CD4-positive, alpha-beta T cell (primary cell): ENCODE data around the gene AP1S2. TPM values are rescaled to one million over a fixed set of nuclear protein-coding genes. Genes with fewer than 3 reads are reported as not detected.

Source experiments
- ATAC-seq: fragments of 200-7000 bp; cut with Tn5 transposase; one replicate; pipeline ENCODE4 v1.10.0; 2022; ENCODE audit warnings: mild to moderate bottlenecking; ENCODE audit not compliant: poor library complexity
- CTCF ChIA-PET: fragments of 350-600 bp; sonication (Branson Sonifier 250); formaldehyde crosslinking; loops from one replicate; lab custom pipeline; 2021; ENCODE audit warnings: antibody characterized with exemption, inconsistent platforms; lab: Charles Lee
- POLR2A ChIA-PET: fragments of 350-600 bp; sonication (Branson Sonifier 250); formaldehyde crosslinking; loops from one replicate; lab custom pipeline; 2021; ENCODE audit warnings: antibody characterized with exemption, inconsistent platforms; lab: Charles Lee
- DNase-seq, 14 experiments: peaks; one replicate each; pipeline ENCODE4 v3.0.0-alpha.2; 2013 to 2020; ENCODE audit warnings: mixed read lengths in 2 of 14
- H3K27ac ChIP-seq, 2 donors: one replicate each; pipeline versions ENCODE4 v1.5.1 to v1.7.0; 2013; ENCODE audit warnings: low read length in 2 of 2, low read depth in 1 of 2, mild to moderate bottlenecking in 1 of 2
- H3K27me3 ChIP-seq, 2 experiments: 1 replicate in 1 of 2; 2 replicates in 1 of 2; pipeline versions ENCODE4 v1.6.1 to v1.7.0; 2013; ENCODE audit warnings: low read length in 2 of 2, control low read depth in 1 of 2, mild to moderate bottlenecking in 1 of 2, moderate library complexity in 1 of 2; ENCODE audit not compliant: insufficient read depth in 2 of 2, control insufficient read depth in 1 of 2
- H3K36me3 ChIP-seq: one replicate; pipeline ENCODE4 v1.6.1; 2013; ENCODE audit warnings: low read length, control low read depth; ENCODE audit not compliant: insufficient read depth
- H3K4me1 ChIP-seq: one replicate; pipeline ENCODE4 v1.6.1; 2013; ENCODE audit warnings: low read length, control low read depth; ENCODE audit not compliant: insufficient read depth
- H3K4me3 ChIP-seq: one replicate; pipeline ENCODE4 v1.5.1; 2013; ENCODE audit warnings: mild to moderate bottlenecking, low read length, moderate library complexity
- H3K9me3 ChIP-seq, 2 experiments: 1 replicate in 1 of 2; 2 replicates in 1 of 2; pipeline versions ENCODE4 v1.6.1 to v1.7.0; 2013; ENCODE audit warnings: low read length in 2 of 2, mild to moderate bottlenecking in 2 of 2, control low read depth in 1 of 2, moderate library complexity in 1 of 2; ENCODE audit not compliant: control insufficient read depth in 1 of 2, insufficient read depth in 1 of 2
- H3K27ac Mint-ChIP-seq: one replicate; pipeline ENCODE4 v1.8.0; 2020; ENCODE audit warnings: mixed read lengths
- H3K27me3 Mint-ChIP-seq: one replicate; pipeline ENCODE4 v1.8.0; 2021; ENCODE audit warnings: mixed read lengths
- H3K36me3 Mint-ChIP-seq: one replicate; pipeline ENCODE4 v1.8.0; 2021; ENCODE audit warnings: low read depth, mixed read lengths
- H3K4me1 Mint-ChIP-seq: one replicate; pipeline ENCODE4 v1.8.0; 2021; ENCODE audit warnings: low read depth, mixed read lengths
- H3K4me3 Mint-ChIP-seq: one replicate; pipeline ENCODE4 v1.8.0; 2020; ENCODE audit warnings: mild to moderate bottlenecking, mixed read lengths
- H3K9me3 Mint-ChIP-seq: one replicate; pipeline ENCODE4 v1.8.0; 2020; ENCODE audit warnings: mixed read lengths
- CTCF ChIP-seq: fragments of 200-600 bp; IDR thresholded peaks from one replicate; pipeline ENCODE4 v1.8.0; 2022; ENCODE audit warnings: antibody characterized with exemption, mild to moderate bottlenecking
- intact Hi-C, 2 experiments: fragments of 100-400 bp; cut with DNase I in 1 of 2; cut with micrococcal nuclease in 1 of 2; formaldehyde crosslinking; loops; one replicate each; pipeline versions ENCODE4 v1.15.1 to v1.9.0; 2023 to 2025; cut with DNase I, micrococcal nuclease
- total RNA-seq, 174 experiments: library from RNA in 2 of 174; stranded (reverse) in 2 of 174; gene quantifications; one replicate each; pipeline ENCODE4 v1.2.3 and lab custom pipeline; 2021 to 2026

Gene AP1S2
- total RNA-seq, 2 experiments from 2014 or later, result 20.0 to 20.8 TPM

GRCh38 chrX:15894724-15895123, 40.1 kb upstream of the AP1S2 start:
- ATAC-seq (no peak), DNase-seq (no peak)
- no peaks in the 10 kb centered on the region for H3K27me3 ChIP-seq
- TF ChIP-seq CTCF, result no peak
- intact Hi-C loops, result no loop called here
- CTCF ChIA-PET, result no interaction called here
- Mint-ChIP-seq H3K4me1 (peaks cover 4% of the 10 kb centered on the region), H3K27me3 (no peaks in the 10 kb centered on the region), H3K9me3 (no peaks in the 10 kb centered on the region), H3K27ac (no peak overlapping the region), H3K4me3 (no peak overlapping the region), H3K36me3 (no peaks in the 10 kb centered on the region)
- H3K36me3 ChIP-seq, result no peaks in the 10 kb centered on the region
- no peaks in the 10 kb centered on the region for H3K9me3 ChIP-seq
- H3K27ac ChIP-seq, result no peak overlapping the region
- POLR2A ChIA-PET, result no interaction called here
- no peaks in the 10 kb centered on the region for H3K4me1 ChIP-seq
- H3K4me3 ChIP-seq, result no peak overlapping the region

GRCh38 chrX:15890463-15890862, 35.9 kb upstream of the AP1S2 start:
- Histone ChIP-seq H3K36me3 (no peaks in the 10 kb centered on the region), H3K4me3 (no peak overlapping the region), H3K9me3 (no peaks in the 10 kb centered on the region), H3K27me3 (no peaks in the 10 kb centered on the region), H3K27ac (no peak overlapping the region), H3K4me1 (no peaks in the 10 kb centered on the region)
- intact Hi-C loops, result no loop called here
- ChIA-PET POLR2A (no interaction called here), CTCF (no interaction called here)
- H3K27me3 Mint-ChIP-seq, result no peaks in the 10 kb centered on the region
- TF ChIP-seq CTCF, result no peak
- no peaks in the 10 kb centered on the region for H3K9me3 Mint-ChIP-seq
- ATAC-seq, result no peak
- H3K4me1 Mint-ChIP-seq, result peaks cover 4% of the 10 kb centered on the region
- no peak for DNase-seq
- H3K36me3 Mint-ChIP-seq, result no peaks in the 10 kb centered on the region
- H3K4me3 Mint-ChIP-seq, result no peak overlapping the region
- H3K27ac Mint-ChIP-seq, result no peak overlapping the region

- no peak overlapping the region for H3K27ac Mint-ChIP-seq
- CTCF ChIA-PET, result no interaction called here
- DNase-seq (no peak), ATAC-seq (no peak)
- Histone ChIP-seq H3K4me3 (no peak overlapping the region), H3K36me3 (no peaks in the 10 kb centered on the region), H3K4me1 (no peaks in the 10 kb centered on the region), H3K27me3 (no peaks in the 10 kb centered on the region), H3K9me3 (no peaks in the 10 kb centered on the region), H3K27ac (no peak overlapping the region)
- no peak overlapping the region for H3K4me3 Mint-ChIP-seq
- intact Hi-C loops, result no loop called here
- H3K27me3 Mint-ChIP-seq, result no peaks in the 10 kb centered on the region
- H3K36me3 Mint-ChIP-seq, result no peaks in the 10 kb centered on the region
- peaks cover 4% of the 10 kb centered on the region for H3K4me1 Mint-ChIP-seq
- POLR2A ChIA-PET, result no interaction called here
- H3K9me3 Mint-ChIP-seq, result no peaks in the 10 kb centered on the region
- no peak for TF ChIP-seq CTCF
Measured at GRCh38 chrX:15888062-15888461, 33.4 kb upstream of the AP1S2 start.
